DND-41 (cell line): ENCODE measurements around the gene TBC1D7.

Experiments
- ATAC-seq: fragments of 200-7000 bp; cut with Tn5 transposase; 3 replicates; pipeline ENCODE4 v1.9.1; 2021; ENCODE audit warnings: low read depth; ENCODE audit not compliant: insufficient read depth
- DNase-seq: peaks from one replicate; pipeline ENCODE4 v3.0.0-alpha.2; 2020
- H2AFZ ChIP-seq: 2 replicates; pipeline ENCODE4 v1.6.0; 2012; ENCODE audit warnings: low read depth, low read length
- H3K27ac ChIP-seq: 2 replicates; pipeline ENCODE4 v1.5.1; 2012; ENCODE audit warnings: low read length, inconsistent platforms
- H3K27me3 ChIP-seq: fragments of 200-600 bp; sonication (generic); 2 replicates; pipeline ENCODE4 v1.6.0; 2012; ENCODE audit warnings: low read length, mild to moderate bottlenecking, inconsistent platforms; ENCODE audit not compliant: insufficient read depth, poor library complexity
- H3K36me3 ChIP-seq: 2 replicates; pipeline ENCODE4 v1.5.1; 2012; ENCODE audit warnings: low read length, inconsistent platforms; ENCODE audit not compliant: insufficient read depth
- H3K4me1 ChIP-seq: 2 replicates; pipeline ENCODE4 v1.5.1; 2012; ENCODE audit warnings: mild to moderate bottlenecking, low read length; ENCODE audit not compliant: insufficient read depth
- H3K4me2 ChIP-seq: 2 replicates; pipeline ENCODE4 v1.6.0; 2012; ENCODE audit warnings: mild to moderate bottlenecking, moderate library complexity, low read length, inconsistent platforms; ENCODE audit not compliant: insufficient read depth
- H3K4me3 ChIP-seq, 2 experiments: fragments of 200-600 bp in 1 of 2; shearing (Covaris generic) in 1 of 2; 2 replicates each; pipeline ENCODE4 v1.5.1; 2012 to 2016; ENCODE audit warnings: inconsistent platforms in 2 of 2, low read length in 2 of 2, mild to moderate bottlenecking in 2 of 2, low read depth in 1 of 2, moderate library complexity in 1 of 2
- H3K79me2 ChIP-seq: 2 replicates; pipeline ENCODE4 v1.6.0; 2012; ENCODE audit warnings: low read length, inconsistent platforms; ENCODE audit not compliant: insufficient read depth
- H3K9ac ChIP-seq: 2 replicates; pipeline ENCODE4 v1.6.0; 2012; ENCODE audit warnings: low read depth, mild to moderate bottlenecking, inconsistent platforms, low read length, moderate library complexity
- H3K9me3 ChIP-seq: 2 replicates; pipeline ENCODE4 v1.5.1; 2012; ENCODE audit warnings: low read length, moderate library complexity, mild to moderate bottlenecking, inconsistent platforms; ENCODE audit not compliant: insufficient read depth, severe bottlenecking
- H4K20me1 ChIP-seq: 2 replicates; pipeline ENCODE4 v1.6.0; 2012; ENCODE audit warnings: low read length; ENCODE audit not compliant: insufficient read depth
- CTCF ChIP-seq: IDR thresholded peaks from 2 replicates; pipeline ENCODE4 v1.5.1; 2012; ENCODE audit warnings: borderline replicate concordance, low read length, moderate library complexity, mild to moderate bottlenecking; ENCODE audit not compliant: poor library complexity, severe bottlenecking; ENCODE audit errors: extremely low read depth
- EZH2 ChIP-seq: IDR thresholded peaks from 3 replicates; pipeline ENCODE4 v1.6.1; 2012; ENCODE audit warnings: borderline replicate concordance, low read depth, mild to moderate bottlenecking, moderate library complexity, low read length, inconsistent platforms; ENCODE audit not compliant: severe bottlenecking

TBC1D7 gene

GRCh38 chr6:13287104-13287503 lies 41.2 kb downstream of the TBC1D7 start:
- no peak for TF ChIP-seq CTCF
- TF ChIP-seq EZH2 = no peak
- no peak overlapping the region for H3K4me2 ChIP-seq
- H3K27me3 ChIP-seq = no peaks in the 10 kb centered on the region
- DNase-seq = no peak
- no peak overlapping the region for H3K4me3 ChIP-seq
- H4K20me1 ChIP-seq = no peaks in the 10 kb centered on the region
- no peak overlapping the region for H3K9ac ChIP-seq
- no peaks in the 10 kb centered on the region for H3K79me2 ChIP-seq
- peaks cover 5% of the 10 kb centered on the region; the same call in 1 of the 2 replicates for H3K36me3 ChIP-seq
- ATAC-seq = no peak
- H2AFZ ChIP-seq = no peak overlapping the region
- no peaks in the 10 kb centered on the region for H3K4me1 ChIP-seq
- H3K9me3 ChIP-seq = peaks cover 14% of the 10 kb centered on the region
- no peak overlapping the region for H3K27ac ChIP-seq

GRCh38 chr6:13286181-13286580 lies 42.2 kb downstream of the TBC1D7 start:
- no peak overlapping the region for H3K4me2 ChIP-seq
- H3K36me3 ChIP-seq = no peaks in the 10 kb centered on the region; the same call in 1 of the 2 replicates
- TF ChIP-seq CTCF (no peak), EZH2 (no peak)
- H4K20me1 ChIP-seq = no peaks in the 10 kb centered on the region
- H3K4me3 ChIP-seq = no peak overlapping the region
- peaks cover 14% of the 10 kb centered on the region for H3K9me3 ChIP-seq
- H3K27ac ChIP-seq = no peak overlapping the region
- DNase-seq (no peak), ATAC-seq (no peak)
- no peak overlapping the region for H2AFZ ChIP-seq
- H3K27me3 ChIP-seq = no peaks in the 10 kb centered on the region
- no peak overlapping the region for H3K9ac ChIP-seq
- no peaks in the 10 kb centered on the region for H3K4me1 ChIP-seq
- H3K79me2 ChIP-seq = no peaks in the 10 kb centered on the region

- Histone ChIP-seq H3K9ac (no peak overlapping the region), H3K4me2 (no peak overlapping the region), H3K9me3 (peaks cover 14% of the 10 kb centered on the region), H4K20me1 (no peaks in the 10 kb centered on the region), H3K27me3 (no peaks in the 10 kb centered on the region), H3K4me1 (no peaks in the 10 kb centered on the region), H2AFZ (no peak overlapping the region), H3K79me2 (no peaks in the 10 kb centered on the region), H3K36me3 (no peaks in the 10 kb centered on the region; the same call in 1 of the 2 replicates), H3K27ac (no peak overlapping the region), H3K4me3 (no peak overlapping the region)
- TF ChIP-seq CTCF (no peak), EZH2 (no peak)
- DNase-seq = no peak
- ATAC-seq = no peak
Measured at GRCh38 chr6:13285705-13286104, 42.6 kb downstream of the TBC1D7 start.

GRCh38 chr6:13284646-13285045 lies 43.7 kb downstream of the TBC1D7 start:
- no peaks in the 10 kb centered on the region; the same call in 1 of the 2 replicates for H3K36me3 ChIP-seq
- no peak overlapping the region for H3K27ac ChIP-seq
- no peak overlapping the region for H3K4me3 ChIP-seq

More at GRCh38 chr6:13284646-13285045, 43.7 kb downstream of the TBC1D7 start:
- TF ChIP-seq EZH2 (no peak), CTCF (no peak)
- DNase-seq (no peak), ATAC-seq (no peak)
- Histone ChIP-seq H3K9me3 (peaks cover 14% of the 10 kb centered on the region), H3K79me2 (no peaks in the 10 kb centered on the region), H3K4me1 (no peaks in the 10 kb centered on the region), H2AFZ (no peak overlapping the region), H3K4me2 (no peak overlapping the region), H3K27me3 (no peaks in the 10 kb centered on the region), H3K9ac (no peak overlapping the region), H4K20me1 (no peaks in the 10 kb centered on the region)
